ENCODE measurements around the gene GLP2R.

DNA sequence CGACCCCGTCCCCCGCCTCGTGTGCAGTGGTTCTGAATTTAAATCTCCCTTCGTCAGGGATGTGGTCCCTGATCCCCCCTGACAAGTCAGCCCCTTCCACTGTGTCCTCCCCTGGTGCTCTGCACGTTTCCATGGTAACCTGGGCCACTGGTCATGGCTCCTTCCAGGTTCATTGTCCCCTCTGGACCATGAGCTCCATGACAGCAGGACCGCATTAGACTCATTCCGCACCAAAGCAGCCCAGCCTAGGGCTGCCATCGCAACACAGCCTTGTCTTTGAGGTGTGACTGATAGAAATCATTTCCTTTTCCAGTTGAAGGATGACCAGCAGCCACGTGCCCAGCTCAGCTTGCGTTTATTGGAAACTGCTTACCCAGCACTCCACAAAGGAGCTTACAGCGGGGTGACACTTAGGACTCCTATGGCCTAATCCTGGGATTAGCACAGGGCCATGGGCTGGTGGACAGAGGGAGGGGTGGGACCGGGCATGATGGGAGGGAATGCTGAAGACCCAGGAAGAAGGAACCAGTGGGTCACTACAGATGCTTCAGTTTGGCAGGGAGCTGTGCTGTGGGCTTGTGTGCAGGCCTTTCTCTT lies 71.7 kb downstream of the GLP2R start:
- TF ChIP-seq, protein P1, sequence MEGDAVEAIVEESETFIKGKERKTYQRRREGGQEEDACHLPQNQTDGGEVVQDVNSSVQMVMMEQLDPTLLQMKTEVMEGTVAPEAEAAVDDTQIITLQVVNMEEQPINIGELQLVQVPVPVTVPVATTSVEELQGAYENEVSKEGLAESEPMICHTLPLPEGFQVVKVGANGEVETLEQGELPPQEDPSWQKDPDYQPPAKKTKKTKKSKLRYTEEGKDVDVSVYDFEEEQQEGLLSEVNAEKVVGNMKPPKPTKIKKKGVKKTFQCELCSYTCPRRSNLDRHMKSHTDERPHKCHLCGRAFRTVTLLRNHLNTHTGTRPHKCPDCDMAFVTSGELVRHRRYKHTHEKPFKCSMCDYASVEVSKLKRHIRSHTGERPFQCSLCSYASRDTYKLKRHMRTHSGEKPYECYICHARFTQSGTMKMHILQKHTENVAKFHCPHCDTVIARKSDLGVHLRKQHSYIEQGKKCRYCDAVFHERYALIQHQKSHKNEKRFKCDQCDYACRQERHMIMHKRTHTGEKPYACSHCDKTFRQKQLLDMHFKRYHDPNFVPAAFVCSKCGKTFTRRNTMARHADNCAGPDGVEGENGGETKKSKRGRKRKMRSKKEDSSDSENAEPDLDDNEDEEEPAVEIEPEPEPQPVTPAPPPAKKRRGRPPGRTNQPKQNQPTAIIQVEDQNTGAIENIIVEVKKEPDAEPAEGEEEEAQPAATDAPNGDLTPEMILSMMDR (IDR thresholded peaks at IDR 0.05) = no peak
- TF ChIP-seq TCF7L2 (IDR thresholded peaks at IDR 0.05; ENCODE audit: low read depth, low read length) (no peak), POLR2AphosphoS5 (IDR thresholded peaks at IDR 0.05; ENCODE audit: low read depth, low read length) (no peak), SIN3A (IDR thresholded peaks at IDR 0.05; ENCODE audit: borderline replicate concordance, insufficient read depth, low read depth, low read length) (no peak)
- TF ChIP-seq, protein P2, sequence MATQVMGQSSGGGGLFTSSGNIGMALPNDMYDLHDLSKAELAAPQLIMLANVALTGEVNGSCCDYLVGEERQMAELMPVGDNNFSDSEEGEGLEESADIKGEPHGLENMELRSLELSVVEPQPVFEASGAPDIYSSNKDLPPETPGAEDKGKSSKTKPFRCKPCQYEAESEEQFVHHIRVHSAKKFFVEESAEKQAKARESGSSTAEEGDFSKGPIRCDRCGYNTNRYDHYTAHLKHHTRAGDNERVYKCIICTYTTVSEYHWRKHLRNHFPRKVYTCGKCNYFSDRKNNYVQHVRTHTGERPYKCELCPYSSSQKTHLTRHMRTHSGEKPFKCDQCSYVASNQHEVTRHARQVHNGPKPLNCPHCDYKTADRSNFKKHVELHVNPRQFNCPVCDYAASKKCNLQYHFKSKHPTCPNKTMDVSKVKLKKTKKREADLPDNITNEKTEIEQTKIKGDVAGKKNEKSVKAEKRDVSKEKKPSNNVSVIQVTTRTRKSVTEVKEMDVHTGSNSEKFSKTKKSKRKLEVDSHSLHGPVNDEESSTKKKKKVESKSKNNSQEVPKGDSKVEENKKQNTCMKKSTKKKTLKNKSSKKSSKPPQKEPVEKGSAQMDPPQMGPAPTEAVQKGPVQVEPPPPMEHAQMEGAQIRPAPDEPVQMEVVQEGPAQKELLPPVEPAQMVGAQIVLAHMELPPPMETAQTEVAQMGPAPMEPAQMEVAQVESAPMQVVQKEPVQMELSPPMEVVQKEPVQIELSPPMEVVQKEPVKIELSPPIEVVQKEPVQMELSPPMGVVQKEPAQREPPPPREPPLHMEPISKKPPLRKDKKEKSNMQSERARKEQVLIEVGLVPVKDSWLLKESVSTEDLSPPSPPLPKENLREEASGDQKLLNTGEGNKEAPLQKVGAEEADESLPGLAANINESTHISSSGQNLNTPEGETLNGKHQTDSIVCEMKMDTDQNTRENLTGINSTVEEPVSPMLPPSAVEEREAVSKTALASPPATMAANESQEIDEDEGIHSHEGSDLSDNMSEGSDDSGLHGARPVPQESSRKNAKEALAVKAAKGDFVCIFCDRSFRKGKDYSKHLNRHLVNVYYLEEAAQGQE (IDR thresholded peaks at IDR 0.05; ENCODE audit: insufficient read depth in 1 of 2, low read depth in 2 of 2, low read length in 1 of 2) = no peak

Measured in Panc1 (cell line).